Measurements from ENCODE around the gene TGFBI.

The TGFBI gene

DNA sequence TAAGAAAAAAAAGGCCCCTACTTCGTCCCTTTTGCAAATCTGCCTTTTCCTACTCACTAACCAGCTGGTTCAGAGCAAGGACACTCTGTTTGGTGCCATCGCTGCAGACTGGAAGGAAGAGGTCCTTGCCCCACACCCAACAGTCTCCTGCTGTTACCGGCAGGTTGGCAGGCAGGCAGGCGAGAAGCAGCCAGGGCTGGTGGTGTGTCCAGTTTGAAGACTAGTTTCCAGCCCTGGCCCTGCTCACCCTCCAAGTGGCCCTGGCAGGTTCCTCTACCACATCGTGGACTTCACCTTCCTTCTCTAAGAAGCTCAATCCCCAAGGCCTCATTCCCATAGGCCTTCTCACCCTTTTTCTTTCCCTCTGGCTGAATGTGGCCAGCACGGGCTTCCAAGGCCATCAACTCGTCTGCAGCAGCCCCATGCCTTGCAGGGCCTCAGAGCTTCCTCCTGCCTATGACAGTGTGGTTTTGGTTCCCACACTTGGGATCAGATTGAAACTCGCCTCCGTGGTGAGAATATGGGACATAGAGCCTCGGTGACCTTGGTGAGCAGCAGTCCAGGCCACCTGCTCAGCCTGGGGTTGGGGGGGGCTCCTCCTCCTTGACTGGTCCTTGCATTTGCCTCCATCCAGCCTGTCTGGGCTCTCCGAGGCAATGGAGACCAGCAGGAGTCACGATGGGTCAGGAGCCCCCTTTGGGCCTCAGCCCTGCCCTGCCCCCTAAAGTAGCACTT, 22.9 kb downstream of the TGFBI start:
- no peak for DNase-seq

DNA sequence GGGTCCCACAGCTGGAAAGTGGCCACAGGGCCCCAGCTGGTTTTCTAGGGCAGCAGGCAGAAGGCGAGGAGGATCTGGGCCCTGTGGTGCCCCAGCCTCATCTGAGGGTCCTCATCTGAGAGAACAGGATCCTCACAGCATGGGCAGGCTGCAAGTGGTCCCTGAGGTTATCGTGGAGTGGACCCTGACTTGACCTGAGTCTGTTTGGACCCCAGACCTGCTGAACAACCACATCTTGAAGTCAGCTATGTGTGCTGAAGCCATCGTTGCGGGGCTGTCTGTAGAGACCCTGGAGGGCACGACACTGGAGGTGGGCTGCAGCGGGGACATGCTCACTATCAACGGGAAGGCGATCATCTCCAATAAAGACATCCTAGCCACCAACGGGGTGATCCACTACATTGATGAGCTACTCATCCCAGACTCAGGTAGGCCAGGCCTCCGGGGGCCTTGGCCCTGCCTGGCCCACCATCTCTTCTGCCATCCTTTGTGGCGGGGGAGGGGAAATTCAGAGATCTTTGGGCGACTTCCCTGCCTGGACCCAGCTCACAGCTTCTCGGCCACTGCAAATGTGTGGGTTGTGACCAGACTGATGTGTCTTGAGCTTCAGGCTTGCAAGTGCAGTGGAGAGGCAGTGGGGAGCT, 24.0 kb downstream of the TGFBI start:
- DNase-seq = no peak

DNA sequence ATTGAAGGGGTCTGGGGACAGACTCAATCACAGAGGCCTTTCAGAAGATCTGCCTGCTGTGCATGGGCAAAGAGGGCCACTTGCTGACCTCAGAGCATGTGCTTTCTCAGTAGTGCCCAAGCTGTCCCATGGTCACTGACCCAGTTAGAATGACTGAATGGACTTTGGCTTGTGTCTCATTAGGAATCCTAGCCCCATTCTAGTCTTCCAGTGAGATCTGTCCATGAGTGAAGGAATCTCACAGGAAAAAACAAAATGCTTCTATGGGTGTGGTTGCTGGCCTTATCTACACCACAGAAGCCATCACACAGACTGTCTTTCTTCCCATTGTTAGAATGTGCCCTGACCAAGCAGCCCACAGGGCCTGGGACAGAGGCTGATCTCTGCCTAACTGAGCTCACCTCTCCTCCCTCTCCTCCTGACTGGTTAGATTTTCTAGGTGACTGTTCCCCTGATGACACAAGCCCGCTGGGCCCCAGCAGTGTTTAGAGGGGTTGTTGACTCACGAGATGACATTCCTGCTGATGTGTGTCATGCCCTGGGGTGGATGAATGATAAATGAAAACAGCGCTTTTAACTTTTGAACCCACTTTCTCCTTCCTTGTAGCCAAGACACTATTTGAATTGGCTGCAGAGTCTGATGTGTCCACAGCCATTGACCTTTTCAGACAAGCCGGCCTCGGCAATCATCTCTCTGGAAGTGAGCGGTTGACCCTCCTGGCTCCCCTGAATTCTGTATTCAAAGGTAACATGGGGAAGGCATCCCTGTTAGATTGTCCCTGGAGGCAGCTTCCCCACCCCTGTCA, 24.8 kb downstream of the TGFBI start:
- no peak for DNase-seq

DNA sequence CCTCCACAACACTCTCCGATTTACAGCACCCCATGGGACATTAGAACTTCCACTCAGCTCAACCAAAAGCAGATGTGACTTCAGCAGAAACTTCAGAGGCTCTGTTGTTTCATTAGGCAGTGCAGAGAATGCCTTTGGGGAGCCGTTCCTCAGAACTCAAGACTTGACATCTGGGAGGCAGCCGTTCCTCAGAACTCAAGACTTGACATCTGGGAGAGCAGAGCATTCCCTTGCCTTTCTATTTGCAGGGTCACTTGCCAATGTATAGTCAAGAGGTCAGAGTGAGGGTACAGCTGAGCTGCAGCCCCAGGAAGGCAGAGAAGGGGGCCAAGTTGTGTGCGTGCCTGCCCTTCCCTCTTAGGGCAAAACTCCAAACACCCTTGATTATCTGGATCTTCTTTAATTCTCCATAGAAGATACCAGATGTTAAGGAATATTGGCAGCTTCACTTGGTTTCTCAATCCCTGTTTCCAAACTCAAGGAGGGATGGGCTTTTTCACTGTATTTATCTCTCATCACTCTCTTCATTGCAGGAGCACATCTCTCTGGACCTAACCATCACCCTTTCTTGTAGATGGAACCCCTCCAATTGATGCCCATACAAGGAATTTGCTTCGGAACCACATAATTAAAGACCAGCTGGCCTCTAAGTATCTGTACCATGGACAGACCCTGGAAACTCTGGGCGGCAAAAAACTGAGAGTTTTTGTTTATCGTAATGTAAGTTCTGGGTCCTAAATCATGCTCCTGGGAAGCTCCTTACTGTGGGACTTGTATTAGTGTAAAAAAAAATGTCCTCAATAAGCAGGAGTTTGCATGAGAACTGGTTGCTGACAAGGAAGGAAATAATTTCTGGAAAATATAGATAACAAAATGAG, 25.6 kb downstream of the TGFBI start:
- DNase-seq = no peak

DNA sequence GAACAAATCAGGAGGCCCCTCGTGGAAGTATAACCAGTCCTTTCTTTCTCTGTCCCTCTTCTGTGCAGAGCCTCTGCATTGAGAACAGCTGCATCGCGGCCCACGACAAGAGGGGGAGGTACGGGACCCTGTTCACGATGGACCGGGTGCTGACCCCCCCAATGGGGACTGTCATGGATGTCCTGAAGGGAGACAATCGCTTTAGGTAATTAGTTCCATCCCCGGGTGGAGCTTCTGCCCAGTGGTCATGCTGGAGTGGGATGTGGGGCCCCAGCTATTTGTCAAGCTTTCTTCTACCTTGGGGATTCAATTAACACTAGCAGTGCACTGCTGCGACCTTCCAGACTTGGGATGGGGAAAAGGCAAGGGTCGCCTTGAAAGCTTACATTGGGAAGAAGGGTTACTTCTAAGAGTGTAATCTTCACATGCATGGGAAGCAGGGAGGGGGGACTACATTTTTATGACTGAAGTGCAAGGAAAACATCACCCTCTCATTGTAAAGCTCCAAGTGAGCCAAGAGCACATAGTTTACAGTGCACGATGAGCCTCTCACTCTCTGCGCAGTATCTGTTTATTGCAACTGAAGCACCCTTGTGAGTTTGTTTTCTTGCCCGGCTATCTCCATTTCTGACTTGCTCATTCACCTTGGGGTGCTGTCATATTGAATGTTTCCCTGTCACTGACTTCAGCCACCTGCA, 27.0 kb downstream of the TGFBI start:
- DNase-seq = no peak

DNA sequence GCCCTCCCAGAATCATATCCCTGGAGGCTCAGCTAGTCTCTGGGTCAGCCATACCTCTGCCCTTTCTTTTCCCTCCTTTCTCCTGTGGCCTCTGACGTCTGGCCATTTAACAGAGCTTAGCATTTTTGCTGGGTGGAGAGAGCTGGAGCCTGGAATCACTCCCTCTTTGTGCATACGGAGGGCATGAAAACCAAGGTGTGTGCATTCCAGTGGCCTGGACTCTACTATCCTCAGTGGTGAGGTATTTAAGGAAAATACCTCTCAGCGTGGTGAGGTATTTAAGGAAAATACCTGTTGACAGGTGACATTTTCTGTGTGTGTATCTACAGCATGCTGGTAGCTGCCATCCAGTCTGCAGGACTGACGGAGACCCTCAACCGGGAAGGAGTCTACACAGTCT, 27.5 kb downstream of the TGFBI start:
- no peak for DNase-seq

DNA sequence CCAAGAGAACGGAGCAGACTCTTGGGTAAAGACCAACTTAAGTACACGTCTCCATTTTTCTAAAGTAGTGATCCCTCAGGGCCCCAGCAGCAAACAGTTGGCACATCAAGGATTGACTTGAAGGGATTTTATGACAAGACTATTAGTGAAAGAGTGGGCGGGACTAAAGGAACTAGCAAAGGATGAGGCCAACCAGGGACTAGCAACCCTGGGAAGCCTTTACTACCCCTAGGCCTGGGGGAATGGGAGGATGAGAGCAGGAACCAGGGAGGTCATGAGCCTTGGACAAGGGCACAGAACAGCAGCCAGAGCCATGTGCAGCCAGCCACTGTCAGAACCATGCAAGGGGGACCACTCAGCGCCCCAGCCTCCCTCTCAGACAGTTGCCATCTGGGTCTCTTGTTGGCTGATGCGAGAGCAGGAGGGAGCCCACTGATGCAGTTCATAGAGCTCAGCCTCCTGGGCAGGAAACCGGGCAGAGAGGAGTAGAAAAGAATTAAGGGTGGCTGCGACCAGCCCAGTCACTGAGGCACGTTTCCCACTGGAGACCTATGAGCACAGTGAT, 28.1 kb downstream of the TGFBI start:
- DNase-seq = no peak

DNA sequence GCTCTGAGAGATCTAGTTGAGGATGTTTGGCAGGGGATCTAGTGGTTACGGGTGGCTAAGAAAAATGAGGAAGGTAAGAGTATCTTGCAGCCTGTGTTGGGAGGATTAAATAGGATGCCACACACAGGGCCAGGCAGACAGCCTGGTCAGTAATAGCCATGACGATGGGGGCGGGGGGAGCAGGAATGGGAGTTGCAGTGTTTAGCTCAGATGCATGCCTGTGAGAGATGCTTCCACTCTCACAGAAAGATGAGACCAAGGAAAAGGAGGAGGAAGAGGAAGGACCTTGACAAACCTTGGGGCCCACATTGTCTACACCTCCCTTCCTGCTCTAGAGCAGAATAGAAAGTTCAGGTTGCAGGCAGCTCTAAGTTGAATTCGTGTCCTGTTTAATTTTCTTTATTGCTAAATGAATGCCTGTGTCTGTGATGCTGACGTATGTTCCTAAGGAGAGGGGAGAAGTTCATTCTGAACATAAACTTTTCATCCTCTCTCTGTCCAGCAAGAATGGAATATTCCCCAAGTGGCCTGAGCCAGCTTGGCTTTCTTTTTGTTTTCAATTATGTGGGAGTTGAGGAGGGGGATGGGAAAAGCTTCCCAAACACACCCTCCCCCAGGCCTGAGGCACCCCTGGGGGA, 28.7 kb downstream of the TGFBI start:
- DNase-seq = no peak

DNA sequence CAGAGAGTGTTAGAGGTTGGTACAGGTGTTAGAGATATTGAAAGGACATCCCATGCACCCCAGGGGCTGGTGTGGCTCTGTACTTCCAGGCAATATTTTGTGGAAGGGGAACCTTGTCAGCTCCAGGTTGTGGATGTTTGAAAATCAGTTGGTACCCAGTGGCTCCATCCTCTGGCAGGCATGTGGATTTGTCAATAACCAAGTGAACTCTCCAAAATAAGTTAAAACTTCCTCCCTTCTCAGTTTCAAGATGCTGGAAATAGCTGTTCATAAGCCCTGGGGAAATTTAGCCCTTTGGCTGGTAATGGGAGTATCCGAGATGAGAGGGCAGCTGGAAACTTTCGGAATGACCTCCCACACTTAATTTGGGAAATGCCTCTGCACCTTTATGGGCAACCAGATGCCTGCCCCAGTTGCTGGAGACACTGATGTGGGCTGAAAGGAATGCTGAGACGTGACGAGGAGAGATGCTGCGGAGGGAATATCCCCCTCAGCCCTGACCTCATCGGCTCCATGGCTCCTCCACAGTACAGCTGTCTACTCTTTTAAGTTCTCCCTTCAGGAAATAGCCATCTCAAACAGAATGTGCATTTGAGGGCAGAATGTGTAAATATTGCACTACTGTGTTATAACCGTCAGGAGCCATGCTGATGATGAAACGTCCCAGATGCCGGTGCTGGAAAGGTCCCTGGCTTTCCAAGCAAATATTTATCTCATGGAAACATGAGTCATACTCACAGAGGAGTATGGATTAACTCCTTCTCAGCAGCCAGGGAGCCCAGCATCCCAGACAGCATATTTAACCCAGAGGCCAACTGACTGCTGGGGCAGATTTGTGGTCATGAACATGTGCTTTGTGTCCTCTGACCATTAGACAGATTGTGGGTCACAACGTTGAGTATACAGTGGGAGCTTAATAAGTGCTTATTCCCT, 29.5 kb downstream of the TGFBI start:
- no peak for DNase-seq

DNA sequence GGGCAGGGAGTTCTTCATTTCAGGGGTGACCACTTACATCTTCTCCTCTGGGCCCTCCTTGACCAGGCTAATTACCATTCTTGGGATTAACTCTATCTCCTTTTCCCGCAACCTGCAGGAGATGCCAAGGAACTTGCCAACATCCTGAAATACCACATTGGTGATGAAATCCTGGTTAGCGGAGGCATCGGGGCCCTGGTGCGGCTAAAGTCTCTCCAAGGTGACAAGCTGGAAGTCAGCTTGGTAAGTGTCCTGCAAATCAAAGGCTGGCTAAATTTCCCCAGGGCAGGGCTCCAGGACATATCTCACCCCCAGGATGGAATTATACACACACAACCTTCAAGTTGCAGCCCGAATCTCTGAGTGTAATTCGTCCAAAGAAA, 30.2 kb downstream of the TGFBI start:
- no peak for DNase-seq

DNA sequence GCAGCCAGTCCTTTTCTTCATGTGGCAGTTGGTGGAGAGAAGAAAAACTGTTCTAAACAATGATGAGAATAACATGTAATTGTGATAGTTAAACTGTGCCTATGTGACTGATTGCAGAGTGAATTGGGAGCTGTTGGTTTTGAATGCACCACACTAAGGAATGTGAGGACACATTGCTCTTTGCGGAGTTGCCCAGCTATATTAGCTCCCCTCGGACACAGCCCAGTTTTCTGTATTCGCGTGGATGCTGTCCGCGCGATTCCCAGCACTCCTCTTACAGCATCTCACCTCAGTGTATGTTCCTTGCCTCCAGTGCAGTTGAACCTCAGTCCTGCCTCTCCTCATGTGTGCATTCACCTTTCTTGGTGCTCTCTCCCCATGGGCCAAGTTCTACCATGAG, 32.2 kb downstream of the TGFBI start:
- no peak for DNase-seq

DNA sequence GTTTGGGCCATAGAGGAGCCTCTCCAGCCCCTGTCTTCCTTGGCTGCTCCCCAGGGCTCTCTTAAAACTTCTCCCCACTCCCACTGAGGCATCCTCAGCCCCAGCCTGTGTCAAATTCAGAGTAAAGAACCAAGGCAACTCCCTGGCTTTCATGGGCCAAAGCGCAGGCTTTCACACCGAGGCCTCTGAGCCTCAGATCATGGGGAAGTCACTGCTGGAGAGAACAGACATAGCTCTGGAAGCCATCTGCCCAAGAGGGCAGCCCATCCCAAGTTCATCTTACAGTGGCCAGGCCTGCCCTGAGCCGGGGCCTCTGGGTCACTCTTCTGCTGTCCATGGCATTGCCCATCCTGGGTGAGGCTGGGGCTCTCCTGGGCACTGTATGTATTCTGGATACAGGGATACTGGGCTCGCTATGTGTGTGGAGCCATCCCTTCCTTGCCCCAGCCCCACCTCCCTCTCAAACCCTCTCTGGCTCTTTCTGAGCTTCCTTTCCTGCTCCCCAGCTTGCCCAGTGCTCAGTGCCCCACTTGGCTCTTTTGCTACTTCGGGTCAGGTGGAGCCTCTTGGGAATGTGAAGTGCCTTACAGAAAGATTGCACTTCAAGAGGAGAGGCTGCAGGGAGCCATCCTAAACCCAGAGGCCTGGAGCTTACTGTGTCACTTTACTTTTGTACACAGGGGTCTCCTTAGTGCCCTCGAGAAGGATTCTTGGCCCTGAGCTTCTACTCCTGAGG, 33.0 kb downstream of the TGFBI start:
- no peak for DNase-seq

DNA sequence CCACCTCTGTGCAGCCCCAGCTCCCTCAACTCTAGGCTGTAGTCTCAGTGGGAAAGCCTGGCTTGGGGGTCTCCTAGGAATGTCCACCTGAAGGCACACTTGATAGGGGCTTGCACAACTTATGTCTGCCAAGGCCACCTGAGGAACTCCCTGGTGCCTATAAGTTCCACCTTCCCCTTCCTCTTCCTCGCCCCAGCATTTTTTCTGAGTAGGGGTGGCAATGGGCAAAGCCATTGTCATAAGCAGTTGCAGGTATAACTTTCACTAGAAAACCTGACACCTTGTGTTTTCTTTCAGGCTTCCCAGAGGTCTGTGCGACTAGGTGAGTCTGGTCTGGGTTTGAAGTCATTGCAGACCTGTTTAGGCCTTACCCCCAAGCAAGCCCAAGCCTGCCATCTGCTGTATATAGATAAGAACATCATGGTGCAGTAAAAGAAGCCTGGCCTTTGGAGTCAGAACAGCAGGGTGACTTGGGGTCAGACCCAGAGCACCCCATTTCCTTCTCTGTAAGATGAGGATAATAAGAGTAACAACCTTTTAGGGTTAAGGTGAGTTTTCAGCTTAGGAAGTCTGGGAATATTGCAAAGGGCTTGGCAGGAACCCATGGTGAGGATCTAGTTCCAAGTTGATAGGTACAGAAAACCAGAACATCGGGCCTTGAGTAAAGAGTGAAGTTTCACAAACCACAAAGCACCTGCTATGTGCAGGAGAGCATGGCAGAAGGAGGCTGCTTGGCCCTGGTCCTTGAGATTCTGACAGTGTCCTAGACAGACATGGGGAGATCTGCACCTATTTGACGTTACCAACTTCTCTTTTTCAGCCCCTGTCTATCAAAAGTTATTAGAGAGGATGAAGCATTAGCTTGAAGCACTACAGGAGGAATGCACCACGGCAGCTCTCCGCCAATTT, 33.8 kb downstream of the TGFBI start:
- no peak for DNase-seq

DNA sequence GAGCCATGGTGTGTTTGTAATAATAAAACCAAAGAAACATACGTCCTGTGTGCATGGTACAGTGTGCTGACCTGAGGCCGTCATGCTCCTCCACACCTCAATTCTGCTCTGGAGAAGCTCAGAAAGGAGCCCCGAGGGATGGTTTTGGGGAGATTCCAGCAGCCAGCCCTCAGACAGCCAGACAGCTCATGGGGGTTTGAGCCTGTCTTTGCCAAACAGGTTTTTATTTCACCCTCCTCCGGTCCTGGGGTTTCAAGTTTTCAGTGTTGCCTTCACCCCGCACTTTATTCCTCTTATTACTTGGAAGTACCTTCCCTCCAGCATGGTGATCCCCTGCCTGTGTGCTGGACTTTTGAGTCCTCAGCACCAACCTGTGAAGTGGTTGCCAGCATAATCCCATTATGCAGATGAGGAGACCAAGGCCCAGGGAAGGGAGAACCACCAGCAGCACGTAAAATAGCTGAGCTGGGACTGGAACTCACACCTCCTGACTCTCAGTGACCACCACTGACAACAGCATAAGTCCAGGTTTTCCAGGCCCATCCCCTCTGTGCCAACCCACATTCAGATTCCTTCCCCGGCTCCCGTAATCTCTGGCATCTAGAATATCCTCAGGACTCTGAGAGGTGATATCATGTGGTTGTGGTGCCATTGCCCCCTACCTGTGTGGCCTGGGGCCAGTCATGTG, 35.1 kb downstream of the TGFBI start:
- DNase-seq = no peak

DNA sequence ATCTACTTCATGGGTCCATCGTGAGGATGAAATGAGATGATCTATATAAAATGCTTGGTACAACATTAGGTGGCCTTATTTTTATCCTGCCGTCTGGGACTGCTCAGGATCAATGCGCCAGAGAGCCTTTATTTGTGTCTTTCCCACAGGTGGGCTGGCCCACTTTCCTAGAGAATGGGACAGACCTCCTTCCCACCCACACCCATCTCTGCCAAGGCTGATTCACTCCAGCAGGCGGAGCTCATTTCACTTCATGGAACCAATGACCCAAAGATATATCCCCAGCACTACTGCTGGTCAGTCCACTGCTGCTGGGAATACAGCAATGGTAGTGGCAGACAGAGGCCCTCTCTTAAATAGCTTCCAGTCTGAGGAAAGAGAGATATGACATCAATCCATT, 35.7 kb downstream of the TGFBI start:
- no peak for DNase-seq

DNA sequence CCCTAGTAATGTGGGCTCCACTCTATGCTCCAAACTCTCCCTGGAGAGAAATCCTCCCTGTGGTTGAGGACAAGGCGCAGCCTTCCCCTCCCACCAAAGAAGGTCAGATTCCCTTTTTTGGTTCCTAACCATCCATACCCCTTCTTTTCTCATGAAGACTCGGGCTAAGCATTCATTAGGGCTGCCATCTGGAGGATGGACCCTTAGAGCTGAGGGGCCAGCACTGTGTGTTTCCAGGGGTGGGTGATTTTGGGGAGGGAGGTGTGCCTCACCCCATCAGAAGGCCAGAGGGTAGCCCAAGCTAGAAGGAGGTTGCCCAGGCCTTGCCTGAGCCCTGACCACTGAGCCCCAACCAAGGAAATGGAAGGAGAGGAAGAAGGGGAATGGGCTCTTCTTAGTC, 36.8 kb downstream of the TGFBI start:
- no peak for DNase-seq

DNA sequence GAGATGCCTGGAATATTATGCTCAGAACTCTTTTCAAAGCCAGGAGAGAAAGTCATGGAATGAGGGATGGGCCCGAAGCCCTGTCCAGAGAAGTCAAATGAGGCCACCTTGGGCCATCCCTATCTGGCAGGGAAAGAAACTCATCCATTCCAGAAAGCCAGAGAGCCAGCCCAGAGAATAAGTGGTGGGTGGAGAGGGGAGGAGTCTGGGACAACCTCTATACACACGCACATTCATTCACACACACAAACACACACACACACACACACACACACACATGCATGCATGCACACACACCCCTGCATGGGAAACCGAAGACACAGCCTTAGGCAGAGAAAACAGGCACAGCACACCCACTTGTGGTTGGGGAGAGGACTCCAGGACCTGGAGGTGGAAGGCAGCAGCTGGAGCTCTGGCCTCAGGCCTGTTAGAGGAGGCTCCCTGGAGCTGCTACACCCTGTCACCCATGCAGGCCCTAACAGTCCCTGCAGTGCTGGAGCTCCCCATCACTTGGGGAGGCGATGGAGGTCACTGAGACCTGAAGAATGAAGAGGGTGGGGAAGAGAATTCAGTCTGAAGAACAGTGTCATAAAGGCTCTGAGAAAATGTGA, 38.0 kb downstream of the TGFBI start:
- no peak for DNase-seq

Data from activated T-cell treated with anti-CD3 and anti-CD28 coated beads for 4 hours (primary cell).